Adipocyte (in vitro differentiated cells): Measurements from ENCODE around the gene RPS18.

Source experiments
- DNase-seq: peaks from one replicate; pipeline ENCODE4 v3.0.0-alpha.2; 2015; ENCODE audit warnings: low read depth
- H3K27me3 ChIP-seq: replicated peaks from 2 replicates; pipeline ENCODE4 v1.7.0; 2013; ENCODE audit warnings: mild to moderate bottlenecking, low read length, moderate library complexity; ENCODE audit not compliant: control insufficient read depth, insufficient read depth
- H3K36me3 ChIP-seq: 2 replicates; pipeline ENCODE4 v1.7.0; 2013; ENCODE audit warnings: low read length, mild to moderate bottlenecking, moderate library complexity; ENCODE audit not compliant: control insufficient read depth, insufficient read depth, severe bottlenecking
- H3K4me1 ChIP-seq: 2 replicates; pipeline ENCODE4 v1.7.0; 2013; ENCODE audit warnings: mild to moderate bottlenecking, low read length, moderate library complexity; ENCODE audit not compliant: control insufficient read depth, insufficient read depth
- H3K4me3 ChIP-seq: 2 replicates; pipeline ENCODE4 v1.7.0; 2013; ENCODE audit warnings: mild to moderate bottlenecking, low read length, moderate library complexity
- H3K9ac ChIP-seq: 2 replicates; pipeline ENCODE4 v1.7.0; 2013; ENCODE audit warnings: mild to moderate bottlenecking, low read length, moderate library complexity
- H3K9me3 ChIP-seq: 2 replicates; pipeline ENCODE4 v1.7.0; 2013; ENCODE audit warnings: mild to moderate bottlenecking, low read length, moderate library complexity; ENCODE audit not compliant: control insufficient read depth

The RPS18 gene

GRCh38 chr6:33295621-33296369 is 23.9 kb downstream of the RPS18 start:
- H3K4me3 ChIP-seq, result no peak overlapping the region
- DNase-seq, result no peak
- H3K4me1 ChIP-seq, result peaks cover 12% of the 10 kb centered on the region
- H3K9ac ChIP-seq, result no peak overlapping the region
- no peaks in the 10 kb centered on the region for H3K27me3 ChIP-seq
- H3K36me3 ChIP-seq, result peaks cover 17% of the 10 kb centered on the region
- H3K9me3 ChIP-seq, result no peaks in the 10 kb centered on the region

GRCh38 chr6:33296797-33297405 is 25.0 kb downstream of the RPS18 start:
- Histone ChIP-seq H3K4me3 (no peak overlapping the region), H3K4me1 (peaks cover 16% of the 10 kb centered on the region), H3K27me3 (no peaks in the 10 kb centered on the region), H3K9me3 (no peaks in the 10 kb centered on the region), H3K9ac (peak overlapping the region; percentile 72), H3K36me3 (peaks cover 14% of the 10 kb centered on the region)
- DNase-seq, result no peak

GRCh38 chr6:33297406-33297955 is 25.6 kb downstream of the RPS18 start:
- Histone ChIP-seq H3K27me3 (no peaks in the 10 kb centered on the region), H3K36me3 (peaks cover 12% of the 10 kb centered on the region), H3K9me3 (no peaks in the 10 kb centered on the region), H3K4me1 (peaks cover 16% of the 10 kb centered on the region), H3K4me3 (peak overlapping the region; percentile 70), H3K9ac (peak overlapping the region; percentile 72)
- no peak for DNase-seq

- H3K4me3 ChIP-seq, result peak overlapping the region; percentile 93
- H3K4me1 ChIP-seq, result peaks cover 16% of the 10 kb centered on the region
- DNase-seq, result peak; percentile 84
- peaks cover 11% of the 10 kb centered on the region for H3K36me3 ChIP-seq
- no peaks in the 10 kb centered on the region for H3K9me3 ChIP-seq
- H3K27me3 ChIP-seq, result no peaks in the 10 kb centered on the region
- H3K9ac ChIP-seq, result peak overlapping the region; percentile 97
Observed at GRCh38 chr6:33297956-33298772, 26.3 kb downstream of the RPS18 start.

- DNase-seq, result peak; percentile 77
- Histone ChIP-seq H3K4me1 (peaks cover 16% of the 10 kb centered on the region), H3K9me3 (no peaks in the 10 kb centered on the region)
Observed at GRCh38 chr6:33298773-33299236, 26.9 kb downstream of the RPS18 start, which contains the start of gene RGL2. TSS of gene RGL2 (minus strand) at chr6:33298942. CDS start at chr6:33298610, 332 bp downstream.

GRCh38 chr6:33299237-33299944 is 27.5 kb downstream of the RPS18 start:
- peak; percentile 98 for DNase-seq
- H3K4me3 ChIP-seq, result peak overlapping the region; percentile 93
- H3K4me1 ChIP-seq, result peaks cover 16% of the 10 kb centered on the region
- peak overlapping the region; percentile 97 for H3K9ac ChIP-seq
- H3K9me3 ChIP-seq, result no peaks in the 10 kb centered on the region
- H3K36me3 ChIP-seq, result peaks cover 18% of the 10 kb centered on the region
- no peaks in the 10 kb centered on the region for H3K27me3 ChIP-seq

More at GRCh38 chr6:33298773-33299236, 26.9 kb downstream of the RPS18 start, which contains the start of gene RGL2:
- no peaks in the 10 kb centered on the region for H3K27me3 ChIP-seq
- peak within 1 kb of the TSS; percentile 93 for H3K4me3 ChIP-seq
- peaks cover 16% of the 10 kb centered on the region for H3K36me3 ChIP-seq
- H3K9ac ChIP-seq, result peak within 1 kb of the TSS; percentile 97

GRCh38 chr6:33301877-33302276 is 30.0 kb downstream of the RPS18 start:
- no peaks in the 10 kb centered on the region for H3K9me3 ChIP-seq
- peaks cover 16% of the 10 kb centered on the region for H3K4me1 ChIP-seq
- H3K36me3 ChIP-seq, result peaks cover 30% of the 10 kb centered on the region
- no peaks in the 10 kb centered on the region for H3K27me3 ChIP-seq
- H3K4me3 ChIP-seq, result no peak overlapping the region
- DNase-seq, result no peak
- H3K9ac ChIP-seq, result no peak overlapping the region

GRCh38 chr6:33304216-33304615 is 32.3 kb downstream of the RPS18 start:
- peaks cover 30% of the 10 kb centered on the region for H3K36me3 ChIP-seq
- H3K4me1 ChIP-seq, result peaks cover 7% of the 10 kb centered on the region
- no peak for DNase-seq
- no peak overlapping the region for H3K4me3 ChIP-seq
- no peaks in the 10 kb centered on the region for H3K27me3 ChIP-seq
- H3K9me3 ChIP-seq, result no peaks in the 10 kb centered on the region
- H3K9ac ChIP-seq, result no peak overlapping the region

- Histone ChIP-seq H3K4me3 (no peak overlapping the region), H3K36me3 (peaks cover 30% of the 10 kb centered on the region), H3K4me1 (peaks cover 7% of the 10 kb centered on the region), H3K9ac (no peak overlapping the region), H3K9me3 (no peaks in the 10 kb centered on the region), H3K27me3 (no peaks in the 10 kb centered on the region)
- DNase-seq, result no peak
Observed at GRCh38 chr6:33305052-33305451, 33.2 kb downstream of the RPS18 start.

GRCh38 chr6:33306356-33306755 is 34.5 kb downstream of the RPS18 start:
- Histone ChIP-seq H3K36me3 (peaks cover 30% of the 10 kb centered on the region), H3K9ac (no peak overlapping the region), H3K27me3 (no peaks in the 10 kb centered on the region), H3K4me1 (no peaks in the 10 kb centered on the region), H3K9me3 (no peaks in the 10 kb centered on the region), H3K4me3 (no peak overlapping the region)
- DNase-seq, result no peak
